OCI-LY1 (cell line): Measurements from ENCODE around the gene LTV1.

Experiments used
- H2AFZ ChIP-seq: fragments of 200-600 bp; sonication (generic), shearing (Covaris generic); 2 replicates; pipeline ENCODE4 v1.6.0; 2014; ENCODE audit warnings: antibody characterized with exemption, mild to moderate bottlenecking, low read length
- H3F3A ChIP-seq: fragments of 200-600 bp; sonication (generic), shearing (Covaris generic); 2 replicates; pipeline ENCODE4 v1.6.0; 2014; ENCODE audit warnings: mild to moderate bottlenecking, antibody characterized with exemption, low read length, moderate library complexity; ENCODE audit not compliant: insufficient read depth
- H3K27ac ChIP-seq: fragments of 200-600 bp; sonication (generic); 2 replicates; pipeline ENCODE4 v1.5.1; 2014; ENCODE audit warnings: low read length, mixed run types, mild to moderate bottlenecking, low read depth; ENCODE audit not compliant: poor library complexity, severe bottlenecking
- H3K27me3 ChIP-seq: fragments of 200-600 bp; sonication (generic); 2 replicates; pipeline ENCODE4 v1.6.0; 2014; ENCODE audit warnings: antibody characterized with exemption, mild to moderate bottlenecking, low read length, moderate library complexity; ENCODE audit not compliant: insufficient read depth
- H3K36me3 ChIP-seq: fragments of 200-600 bp; sonication (generic); 2 replicates; pipeline ENCODE4 v1.6.1; 2014; ENCODE audit warnings: mild to moderate bottlenecking, antibody characterized with exemption, low read length, moderate library complexity, mixed read lengths; ENCODE audit not compliant: insufficient read depth
- H3K4me1 ChIP-seq: fragments of 200-600 bp; sonication (generic); 2 replicates; pipeline ENCODE4 v1.5.1; 2014; ENCODE audit warnings: mild to moderate bottlenecking, low read length, moderate library complexity; ENCODE audit not compliant: insufficient read depth, severe bottlenecking
- H3K4me2 ChIP-seq: fragments of 200-600 bp; sonication (generic), shearing (Covaris generic); 2 replicates; pipeline ENCODE4 v1.6.1; 2014; ENCODE audit warnings: low read length
- H3K4me3 ChIP-seq: fragments of 200-600 bp; sonication (generic); 2 replicates; pipeline ENCODE4 v1.5.1; 2014; ENCODE audit warnings: low read length, low read depth, mild to moderate bottlenecking, mixed read lengths; ENCODE audit not compliant: poor library complexity, severe bottlenecking
- H3K79me2 ChIP-seq: fragments of 200-600 bp; shearing (Covaris generic); 2 replicates; pipeline ENCODE4 v1.6.1; 2016; ENCODE audit warnings: mixed run types, low read length, mixed read lengths; ENCODE audit not compliant: insufficient read depth
- H3K9ac ChIP-seq: fragments of 200-600 bp; sonication (generic), shearing (Covaris generic); 2 replicates; pipeline ENCODE4 v1.6.1; 2014; ENCODE audit warnings: mild to moderate bottlenecking, low read length, mixed read lengths
- H3K9me2 ChIP-seq: fragments of 200-600 bp; sonication (generic), shearing (Covaris generic); 2 replicates; pipeline ENCODE4 v1.6.1; 2014; ENCODE audit warnings: low read depth, mild to moderate bottlenecking, low read length, mixed read lengths
- H3K9me3 ChIP-seq: fragments of 200-600 bp; shearing (Covaris generic); 2 replicates; pipeline ENCODE4 v1.6.1; 2014; ENCODE audit warnings: low read length, mixed read lengths
- H4K20me1 ChIP-seq: fragments of 200-600 bp; sonication (generic), shearing (Covaris generic); 2 replicates; pipeline ENCODE4 v1.6.0; 2016; ENCODE audit warnings: mild to moderate bottlenecking, low read length; ENCODE audit not compliant: insufficient read depth
- EZH2 ChIP-seq: fragments of 200-600 bp; sonication (generic), shearing (Covaris generic); IDR thresholded peaks from 2 replicates; pipeline ENCODE4 v1.8.0; 2017; ENCODE audit warnings: borderline replicate concordance, mixed run types, mild to moderate bottlenecking, antibody characterized with exemption, low read length, moderate library complexity, mixed read lengths
- TF ChIP-seq, protein P1 (sequence below): fragments of 200-600 bp; sonication (generic), shearing (Covaris generic); IDR thresholded peaks from 2 replicates; pipeline ENCODE4 v1.5.1; 2017; ENCODE audit warnings: mild to moderate bottlenecking, antibody characterized with exemption, low read length, moderate library complexity, mixed read lengths

LTV1 gene

GRCh38 chr6:143894655-143895054 lies 51.5 kb downstream of the LTV1 start:
- Histone ChIP-seq H2AFZ (no peak overlapping the region), H3K4me2 (no peak overlapping the region), H3K4me1 (no peaks in the 10 kb centered on the region), H3K9me3 (no peaks in the 10 kb centered on the region), H3K9ac (no peak overlapping the region), H3K27me3 (no peaks in the 10 kb centered on the region), H3K36me3 (no peaks in the 10 kb centered on the region), H3K9me2 (no peaks in the 10 kb centered on the region), H4K20me1 (no peaks in the 10 kb centered on the region), H3F3A (no peaks in the 10 kb centered on the region), H3K4me3 (no peak overlapping the region), H3K79me2 (no peaks in the 10 kb centered on the region), H3K27ac (no peak overlapping the region)
- TF ChIP-seq, protein P1, sequence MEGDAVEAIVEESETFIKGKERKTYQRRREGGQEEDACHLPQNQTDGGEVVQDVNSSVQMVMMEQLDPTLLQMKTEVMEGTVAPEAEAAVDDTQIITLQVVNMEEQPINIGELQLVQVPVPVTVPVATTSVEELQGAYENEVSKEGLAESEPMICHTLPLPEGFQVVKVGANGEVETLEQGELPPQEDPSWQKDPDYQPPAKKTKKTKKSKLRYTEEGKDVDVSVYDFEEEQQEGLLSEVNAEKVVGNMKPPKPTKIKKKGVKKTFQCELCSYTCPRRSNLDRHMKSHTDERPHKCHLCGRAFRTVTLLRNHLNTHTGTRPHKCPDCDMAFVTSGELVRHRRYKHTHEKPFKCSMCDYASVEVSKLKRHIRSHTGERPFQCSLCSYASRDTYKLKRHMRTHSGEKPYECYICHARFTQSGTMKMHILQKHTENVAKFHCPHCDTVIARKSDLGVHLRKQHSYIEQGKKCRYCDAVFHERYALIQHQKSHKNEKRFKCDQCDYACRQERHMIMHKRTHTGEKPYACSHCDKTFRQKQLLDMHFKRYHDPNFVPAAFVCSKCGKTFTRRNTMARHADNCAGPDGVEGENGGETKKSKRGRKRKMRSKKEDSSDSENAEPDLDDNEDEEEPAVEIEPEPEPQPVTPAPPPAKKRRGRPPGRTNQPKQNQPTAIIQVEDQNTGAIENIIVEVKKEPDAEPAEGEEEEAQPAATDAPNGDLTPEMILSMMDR: no peak
- no peak for TF ChIP-seq EZH2

DNA sequence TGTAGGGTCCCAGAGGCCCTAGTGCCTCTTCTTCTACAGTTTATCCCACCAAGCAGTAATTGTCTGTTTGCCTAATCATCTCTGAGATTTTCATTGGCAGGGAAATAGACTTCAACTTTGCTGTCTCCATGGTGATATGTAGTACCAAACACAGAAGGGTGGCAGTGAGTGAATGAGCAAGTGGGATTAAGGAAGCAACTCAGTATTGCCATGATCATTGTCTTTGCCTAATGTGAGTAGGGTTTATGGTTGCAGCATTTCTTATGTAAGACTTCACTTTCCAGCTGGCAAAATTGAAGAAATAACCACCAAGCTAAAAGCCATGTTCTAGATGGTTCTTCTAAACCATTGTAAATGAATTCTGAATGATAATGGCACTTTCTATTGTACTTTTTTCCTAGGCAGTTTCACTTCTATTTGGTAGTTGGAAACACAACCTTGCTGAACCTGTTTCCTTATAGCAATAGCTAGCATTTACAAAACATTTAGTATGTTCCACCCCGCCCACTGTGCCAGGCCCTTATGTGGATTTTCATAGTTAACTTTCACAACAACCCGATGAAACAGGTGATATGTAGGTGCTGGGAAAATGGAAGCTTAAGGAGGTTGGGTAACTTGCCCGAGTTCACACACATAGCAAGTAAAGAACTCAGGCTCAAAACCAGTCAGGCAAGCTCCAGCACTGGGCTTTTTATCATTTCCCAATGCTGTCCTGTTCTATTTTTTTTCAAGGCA lies 53.2 kb downstream of the LTV1 start:
- Histone ChIP-seq H3K79me2 (no peaks in the 10 kb centered on the region), H4K20me1 (no peaks in the 10 kb centered on the region), H2AFZ (no peak overlapping the region), H3K9me2 (no peaks in the 10 kb centered on the region), H3K36me3 (no peaks in the 10 kb centered on the region), H3K4me3 (no peak overlapping the region), H3F3A (no peaks in the 10 kb centered on the region), H3K4me1 (no peaks in the 10 kb centered on the region), H3K9me3 (no peaks in the 10 kb centered on the region), H3K27me3 (no peaks in the 10 kb centered on the region), H3K4me2 (no peak overlapping the region), H3K27ac (no peak overlapping the region), H3K9ac (no peak overlapping the region)
- TF ChIP-seq, protein P1: no peak
- no peak for TF ChIP-seq EZH2

DNA sequence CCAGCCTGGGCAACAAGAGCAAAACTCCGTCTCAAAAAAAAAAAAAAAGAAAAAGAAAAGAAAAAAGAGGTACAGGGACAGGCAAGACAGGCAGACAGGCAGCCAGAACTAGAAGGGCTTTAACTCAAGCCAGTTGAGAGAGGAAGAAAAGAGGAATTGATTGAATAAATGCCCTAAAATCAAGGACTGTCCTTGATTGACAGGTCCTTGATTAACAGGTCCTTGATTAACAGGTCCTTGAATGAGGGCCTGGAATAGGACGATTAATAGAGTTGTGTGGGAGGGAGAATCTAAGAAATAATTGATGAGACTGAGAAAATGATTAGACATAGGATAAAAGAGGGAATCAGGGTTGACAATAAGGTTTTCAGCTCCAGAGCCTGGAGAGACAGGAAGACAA lies 57.2 kb downstream of the LTV1 start:
- Histone ChIP-seq H4K20me1 (no peaks in the 10 kb centered on the region), H3K36me3 (no peaks in the 10 kb centered on the region), H3K9ac (no peak overlapping the region), H3F3A (no peaks in the 10 kb centered on the region), H3K79me2 (no peaks in the 10 kb centered on the region), H3K9me3 (no peaks in the 10 kb centered on the region), H3K4me1 (no peaks in the 10 kb centered on the region), H2AFZ (no peak overlapping the region), H3K9me2 (no peaks in the 10 kb centered on the region), H3K4me2 (no peak overlapping the region), H3K27me3 (no peaks in the 10 kb centered on the region), H3K27ac (no peak overlapping the region), H3K4me3 (no peak overlapping the region)
- TF ChIP-seq, protein P1: no peak
- no peak for TF ChIP-seq EZH2
